CD14-positive monocyte (primary cell): ENCODE data around the gene MXRA8. TPM values are rescaled to one million over a fixed set of nuclear protein-coding genes. Genes with fewer than 3 reads are reported as not detected.

Experiments
- DNase-seq, 3 donors: peaks; one replicate each; pipeline ENCODE4 v3.0.0-alpha.2; 2011 to 2022
- H2AFZ ChIP-seq: 2 replicates; pipeline ENCODE4 v1.6.0; 2012; ENCODE audit warnings: mild to moderate bottlenecking, low read depth, low read length, inconsistent platforms; ENCODE audit not compliant: insufficient read depth, poor library complexity, severe bottlenecking
- H3K27ac ChIP-seq, 2 donors: 1 replicate in 1 of 2; 2 replicates in 1 of 2; pipeline ENCODE4 v1.5.1; 2012 to 2013; ENCODE audit warnings: low read length in 2 of 2, control low read depth in 1 of 2, inconsistent platforms in 1 of 2, low read depth in 1 of 2, mild to moderate bottlenecking in 1 of 2
- H3K27me3 ChIP-seq, 2 donors: one replicate each; pipeline versions ENCODE4 v1.6.0 to v1.6.1; 2011 to 2013; ENCODE audit warnings: low read length in 2 of 2; ENCODE audit not compliant: control insufficient read depth in 2 of 2, insufficient read depth in 2 of 2
- H3K36me3 ChIP-seq, 2 donors: replicated peaks in 1 of 2; 1 replicate in 1 of 2; 2 replicates in 1 of 2; pipeline versions ENCODE4 v1.5.1 to v1.6.1; 2012 to 2013; ENCODE audit warnings: low read length in 2 of 2, control low read depth in 1 of 2, inconsistent platforms in 1 of 2, mild to moderate bottlenecking in 1 of 2; ENCODE audit not compliant: insufficient read depth in 2 of 2, control insufficient read depth in 1 of 2
- H3K4me1 ChIP-seq, 2 donors: 1 replicate in 1 of 2; 2 replicates in 1 of 2; pipeline versions ENCODE4 v1.5.1 to v1.6.1; 2012 to 2013; ENCODE audit warnings: low read length in 2 of 2, control low read depth in 1 of 2, inconsistent platforms in 1 of 2, mild to moderate bottlenecking in 1 of 2, moderate library complexity in 1 of 2; ENCODE audit not compliant: insufficient read depth in 2 of 2, control insufficient read depth in 1 of 2
- H3K4me2 ChIP-seq: replicated peaks from 2 replicates; pipeline ENCODE3; 2012; ENCODE audit warnings: low read length, moderate library complexity, mild to moderate bottlenecking; ENCODE audit not compliant: poor library complexity, severe bottlenecking; ENCODE audit errors: extremely low read depth
- H3K4me3 ChIP-seq, 3 experiments: fragments of 200-600 bp in 1 of 3; sonication (generic) in 1 of 3; replicated peaks in 1 of 3; 1 replicate in 2 of 3; 2 replicates in 1 of 3; pipeline ENCODE4 v1.5.1; 2011 to 2013; ENCODE audit warnings: low read length in 3 of 3, mild to moderate bottlenecking in 3 of 3, control low read depth in 2 of 3, low read depth in 2 of 3, inconsistent platforms in 1 of 3, moderate library complexity in 1 of 3
- H3K79me2 ChIP-seq: 2 replicates; pipeline ENCODE4 v1.6.0; 2012; ENCODE audit warnings: mild to moderate bottlenecking, control low read depth, inconsistent platforms, low read length, moderate library complexity; ENCODE audit not compliant: insufficient read depth
- H3K9ac ChIP-seq: 2 replicates; pipeline ENCODE4 v1.6.0; 2017; ENCODE audit warnings: low read length, mild to moderate bottlenecking; ENCODE audit not compliant: insufficient read depth, poor library complexity, severe bottlenecking
- H3K9me3 ChIP-seq, 2 donors: replicated peaks in 1 of 2; 1 replicate in 1 of 2; 2 replicates in 1 of 2; pipeline versions ENCODE4 v1.5.1 to v1.6.1; 2012 to 2013; ENCODE audit warnings: low read length in 2 of 2, control low read depth in 1 of 2; ENCODE audit not compliant: control insufficient read depth in 1 of 2, insufficient read depth in 1 of 2
- H4K20me1 ChIP-seq: 2 replicates; pipeline ENCODE4 v1.6.0; 2012; ENCODE audit warnings: mild to moderate bottlenecking, low read length, control low read depth, moderate library complexity; ENCODE audit not compliant: insufficient read depth
- H3K27ac Mint-ChIP-seq, 7 donors: one replicate each; pipeline ENCODE4 v1.8.0; 2020; ENCODE audit warnings: mild to moderate bottlenecking in 7 of 7, mixed read lengths in 7 of 7, moderate library complexity in 6 of 7, inconsistent platforms in 2 of 7
- H3K27me3 Mint-ChIP-seq, 3 donors: one replicate each; pipeline ENCODE4 v1.8.0; 2021 to 2022; ENCODE audit warnings: low read depth in 3 of 3, mild to moderate bottlenecking in 3 of 3, mixed read lengths in 3 of 3, moderate library complexity in 3 of 3, inconsistent platforms in 1 of 3
- H3K36me3 Mint-ChIP-seq, 2 donors: one replicate each; pipeline ENCODE4 v1.8.0; 2020; ENCODE audit warnings: mixed read lengths in 2 of 2, inconsistent platforms in 1 of 2, mild to moderate bottlenecking in 1 of 2
- H3K4me1 Mint-ChIP-seq: one replicate; pipeline ENCODE4 v1.8.0; 2020; ENCODE audit warnings: mild to moderate bottlenecking, mixed read lengths
- H3K4me3 Mint-ChIP-seq, 2 donors: one replicate each; pipeline ENCODE4 v1.8.0; 2020; ENCODE audit warnings: mild to moderate bottlenecking in 2 of 2, mixed read lengths in 2 of 2, moderate library complexity in 1 of 2
- H3K9me3 Mint-ChIP-seq, 7 donors: one replicate each; pipeline ENCODE4 v1.8.0; 2020 to 2022; ENCODE audit warnings: mixed read lengths in 7 of 7, mild to moderate bottlenecking in 6 of 7, moderate library complexity in 6 of 7, inconsistent platforms in 2 of 7
- WGBS: methylation state at CpG from one replicate; pipeline ENCODE4 v1.1.5; 2013; ENCODE audit warnings: missing lambda C conversion rate; ENCODE audit not compliant: insufficient coverage; 5-methylcytosine and 5-hydroxymethylcytosine counted together
- intact Hi-C, 2 donors: fragments of 100-400 bp; cut with micrococcal nuclease; formaldehyde crosslinking; loops; one replicate each; pipeline versions ENCODE4 v1.15.0 to v1.15.1; 2023
- polyA plus RNA-seq, 3 donors: library from polyadenylated mRNA; depleted of rRNA in 1 of 3; unstranded in 2 of 3; stranded (reverse) in 1 of 3; fragments of 300-500 nt in 2 of 3; fragments of >200 nt in 1 of 3; fragmentation: Illumina TruSeq in 2 of 3; gene quantifications; 1 replicate in 2 of 3; 2 replicates in 1 of 3; pipeline ENCODE4 v1.2.3, GENCODE V29; 2012 to 2021
- TF ChIP-seq, protein P1 (sequence below): fragments of 200-600 bp; IDR thresholded peaks from one replicate; pipeline ENCODE4 v1.8.0; 2022; ENCODE audit warnings: antibody characterized with exemption, mild to moderate bottlenecking

MXRA8 gene
- polyA plus RNA-seq, 3 donors: not detected

DNA sequence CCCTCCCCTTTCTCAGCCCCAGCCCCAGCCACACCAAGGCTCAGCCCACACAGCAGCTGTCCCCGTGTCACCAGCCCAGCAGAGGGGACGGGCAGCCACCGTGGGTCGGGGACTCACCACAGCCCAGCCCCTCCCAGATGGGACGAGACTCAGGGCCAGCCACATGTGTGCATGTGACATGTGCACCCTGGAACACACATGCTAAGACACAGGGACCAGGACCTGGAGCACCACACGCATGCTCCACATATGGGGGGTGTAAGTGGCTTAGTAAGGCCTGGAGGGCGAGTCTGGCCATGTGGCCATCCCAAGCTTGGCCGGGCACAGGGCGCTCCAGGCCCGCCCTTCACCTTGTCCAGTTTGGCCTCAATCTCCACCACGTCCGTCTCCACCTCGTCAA is 54.6 kb downstream of the MXRA8 start:
- Histone ChIP-seq H3K4me2 (no peak overlapping the region), H3K27ac (no peak overlapping the region)

GRCh38 chr1:1302951-1303509 is 55.3 kb downstream of the MXRA8 start:
- no peaks in the 10 kb centered on the region for H3K27me3 ChIP-seq
- H4K20me1 ChIP-seq: peaks cover 58% of the 10 kb centered on the region
- peaks cover 29% of the 10 kb centered on the region for H3K4me1 Mint-ChIP-seq
- H3K4me1 ChIP-seq: peaks cover 32 to 42% of the 10 kb centered on the region in 2 donors
- H3K27ac ChIP-seq: no peak overlapping the region
- WGBS: 88% methylated on average over 25 of the region's 31 CpGs
- no peak overlapping the region for H2AFZ ChIP-seq
- no peaks in the 10 kb centered on the region for H3K9me3 Mint-ChIP-seq
- H3K36me3 Mint-ChIP-seq: peaks cover 0 to 14% of the 10 kb centered on the region in 2 donors
- H3K27ac Mint-ChIP-seq: no peak overlapping the region
- peaks cover 0 to 6% (median 2%) of the 10 kb centered on the region in 3 donors for H3K27me3 Mint-ChIP-seq
- no peaks in the 10 kb centered on the region for H3K9me3 ChIP-seq
- H3K79me2 ChIP-seq: peaks cover 46% of the 10 kb centered on the region
- intact Hi-C loops: no loop called here
- TF ChIP-seq, protein P1, sequence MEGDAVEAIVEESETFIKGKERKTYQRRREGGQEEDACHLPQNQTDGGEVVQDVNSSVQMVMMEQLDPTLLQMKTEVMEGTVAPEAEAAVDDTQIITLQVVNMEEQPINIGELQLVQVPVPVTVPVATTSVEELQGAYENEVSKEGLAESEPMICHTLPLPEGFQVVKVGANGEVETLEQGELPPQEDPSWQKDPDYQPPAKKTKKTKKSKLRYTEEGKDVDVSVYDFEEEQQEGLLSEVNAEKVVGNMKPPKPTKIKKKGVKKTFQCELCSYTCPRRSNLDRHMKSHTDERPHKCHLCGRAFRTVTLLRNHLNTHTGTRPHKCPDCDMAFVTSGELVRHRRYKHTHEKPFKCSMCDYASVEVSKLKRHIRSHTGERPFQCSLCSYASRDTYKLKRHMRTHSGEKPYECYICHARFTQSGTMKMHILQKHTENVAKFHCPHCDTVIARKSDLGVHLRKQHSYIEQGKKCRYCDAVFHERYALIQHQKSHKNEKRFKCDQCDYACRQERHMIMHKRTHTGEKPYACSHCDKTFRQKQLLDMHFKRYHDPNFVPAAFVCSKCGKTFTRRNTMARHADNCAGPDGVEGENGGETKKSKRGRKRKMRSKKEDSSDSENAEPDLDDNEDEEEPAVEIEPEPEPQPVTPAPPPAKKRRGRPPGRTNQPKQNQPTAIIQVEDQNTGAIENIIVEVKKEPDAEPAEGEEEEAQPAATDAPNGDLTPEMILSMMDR: no peak
- no peak overlapping the region for H3K9ac ChIP-seq
- peaks cover 0 to 4% of the 10 kb centered on the region in 2 donors for H3K36me3 ChIP-seq
- H3K4me3 Mint-ChIP-seq: no peak overlapping the region
- H3K4me2 ChIP-seq: no peak overlapping the region
- no peak for DNase-seq
- H3K4me3 ChIP-seq: no peak overlapping the region

More for the DNA sequence above, 54.6 kb downstream of the MXRA8 start:
- H3K4me1 Mint-ChIP-seq: peaks cover 29% of the 10 kb centered on the region
- peaks cover 0 to 12% of the 10 kb centered on the region in 2 donors for H3K36me3 Mint-ChIP-seq
- TF ChIP-seq, protein P1: no peak
- H3K4me3 Mint-ChIP-seq: no peak overlapping the region
- H3K9me3 Mint-ChIP-seq: no peaks in the 10 kb centered on the region
- Histone ChIP-seq H3K4me3 (no peak overlapping the region), H3K4me1 (peaks cover 32 to 44% of the 10 kb centered on the region in 2 donors), H4K20me1 (peaks cover 58% of the 10 kb centered on the region), H3K9ac (no peak overlapping the region), H3K9me3 (no peaks in the 10 kb centered on the region), H3K36me3 (peaks cover 0 to 2% of the 10 kb centered on the region in 2 donors), H3K27me3 (no peaks in the 10 kb centered on the region), H2AFZ (no peak overlapping the region), H3K79me2 (peaks cover 46% of the 10 kb centered on the region)
- WGBS: 95% methylated on average over 9 of the region's 13 CpGs
- peak overlapping the region in 1 of 7 donors; percentile 68 for H3K27ac Mint-ChIP-seq
- no peak for DNase-seq
- H3K27me3 Mint-ChIP-seq: peaks cover 0 to 6% (median 2%) of the 10 kb centered on the region in 3 donors
- intact Hi-C loops: no loop called here

Other genes with a start within 250 kb of the MXRA8 start
- gene C1orf159, start 242.5 kb downstream of the MXRA8 start, polyA plus RNA-seq: 10 to 100 TPM in 1 of 3 donors, 1 to 10 TPM in 2; 3.0 to 18.8 (median 3.3) TPM
- gene TTLL10, start 184.7 kb downstream of the MXRA8 start, polyA plus RNA-seq: under 1 TPM in 1 of 3 donors, not detected in 2; 0.06 TPM
- gene TNFRSF18, start 152.0 kb downstream of the MXRA8 start, polyA plus RNA-seq: not detected
- gene TNFRSF4, start 144.4 kb downstream of the MXRA8 start, polyA plus RNA-seq: under 1 TPM in 1 of 3 donors, not detected in 2; 0.05 TPM
- gene SDF4, start 126.6 kb downstream of the MXRA8 start, polyA plus RNA-seq: 10 to 100 TPM; 81.7 to 98.9 (median 89.0) TPM
- gene B3GALT6, start 126.3 kb downstream of the MXRA8 start, polyA plus RNA-seq: 1 to 10 TPM; 1.9 to 8.8 (median 7.2) TPM
- 1 to 10 TPM in 1 of 3 donors, not detected in 2; 1.1 TPM for gene C1QTNF12, start 111.8 kb downstream of the MXRA8 start, polyA plus RNA-seq
- 10 to 100 TPM; 36.5 to 83.2 (median 72.1) TPM for gene UBE2J2, start 84.7 kb downstream of the MXRA8 start, polyA plus RNA-seq
- 1 to 10 TPM in 1 of 3 donors, not detected in 2; 6.0 TPM for gene SCNN1D, start 78.1 kb downstream of the MXRA8 start, polyA plus RNA-seq
- 100 to 1,000 TPM in 1 of 3 donors, 1 to 10 TPM in 2; 3.5 to 132 (median 4.0) TPM for gene ACAP3, start 50.6 kb downstream of the MXRA8 start, polyA plus RNA-seq
- gene PUSL1, start 50.0 kb downstream of the MXRA8 start, polyA plus RNA-seq: 10 to 100 TPM; 13.8 to 27.4 (median 14.8) TPM
- gene INTS11, start 33.9 kb downstream of the MXRA8 start, polyA plus RNA-seq: 100 to 1,000 TPM in 1 of 3 donors, 10 to 100 TPM in 2; 46.2 to 154 (median 49.6) TPM
- 1 to 10 TPM; 6.4 to 7.7 (median 7.4) TPM for gene CPTP, start 33.8 kb downstream of the MXRA8 start, polyA plus RNA-seq
- gene TAS1R3, start 27.3 kb downstream of the MXRA8 start, polyA plus RNA-seq: under 1 TPM in 1 of 3 donors, not detected in 2; 0.45 TPM
- gene DVL1, start 9.1 kb downstream of the MXRA8 start, polyA plus RNA-seq: 10 to 100 TPM in 1 of 3 donors, under 1 TPM in 2; 0.41 to 29.8 (median 0.55) TPM
- 100 to 1,000 TPM in 2 of 3 donors, 10 to 100 TPM in 1; 59.1 to 160 (median 134) TPM for gene AURKAIP1, start 16.7 kb upstream of the MXRA8 start, polyA plus RNA-seq
- gene CCNL2, start 40.8 kb upstream of the MXRA8 start, polyA plus RNA-seq: 100 to 1,000 TPM in 1 of 3 donors, 10 to 100 TPM in 1, 1 to 10 TPM in 1; 8.6 to 178 (median 10.4) TPM
- 100 to 1,000 TPM in 2 of 3 donors, 10 to 100 TPM in 1; 84.3 to 186 (median 156) TPM for gene MRPL20, start 48.7 kb upstream of the MXRA8 start, polyA plus RNA-seq
- under 1 TPM in 1 of 3 donors, not detected in 2; 0.04 TPM for gene ANKRD65, start 62.7 kb upstream of the MXRA8 start, polyA plus RNA-seq
- gene VWA1, start 77.1 kb upstream of the MXRA8 start, polyA plus RNA-seq: not detected
- gene ATAD3C, start 91.1 kb upstream of the MXRA8 start, polyA plus RNA-seq: not detected
- 10 to 100 TPM in 1 of 3 donors, 1 to 10 TPM in 2; 2.3 to 23.3 (median 2.3) TPM for gene ATAD3B, start 113.2 kb upstream of the MXRA8 start, polyA plus RNA-seq
- gene ATAD3A, start 153.6 kb upstream of the MXRA8 start, polyA plus RNA-seq: 10 to 100 TPM in 1 of 3 donors, 1 to 10 TPM in 2; 4.1 to 14.0 (median 6.4) TPM
- gene TMEM240, start 182.1 kb upstream of the MXRA8 start, polyA plus RNA-seq: not detected
- 100 to 1,000 TPM in 2 of 3 donors, 10 to 100 TPM in 1; 88.1 to 168 (median 138) TPM for gene SSU72, start 216.3 kb upstream of the MXRA8 start, polyA plus RNA-seq
- gene FNDC10, start 241.6 kb upstream of the MXRA8 start, polyA plus RNA-seq: 1 to 10 TPM in 2 of 3 donors, under 1 TPM in 1; 0.46 to 3.4 (median 1.5) TPM